Trophoblast cell (in vitro differentiated cells and primary cell): Measurements from ENCODE around the gene TYR.
"Not testable (repeated sequence)": the region's sequence is repeated elsewhere in the genome, so short reads cannot be mapped to it uniquely, and the experiment has no call there.

Experiments
- DNase-seq, 2 donors: peaks; one replicate each; pipeline ENCODE4 v3.0.0-alpha.2; 2016
- H2AFZ ChIP-seq: 2 replicates; pipeline ENCODE4 v1.6.1; 2013; ENCODE audit warnings: low read length, moderate library complexity, mild to moderate bottlenecking; ENCODE audit not compliant: insufficient read depth, poor library complexity
- H2AK5ac ChIP-seq: 2 replicates; pipeline ENCODE4 v1.6.1; 2013; ENCODE audit warnings: mild to moderate bottlenecking, low read length
- H2BK120ac ChIP-seq: 2 replicates; pipeline ENCODE4 v1.6.1; 2013; ENCODE audit warnings: low read length, mild to moderate bottlenecking, moderate library complexity; ENCODE audit not compliant: insufficient read depth, poor library complexity
- H2BK12ac ChIP-seq: 2 replicates; pipeline ENCODE4 v1.6.1; 2013; ENCODE audit warnings: mild to moderate bottlenecking, low read length, moderate library complexity
- H2BK5ac ChIP-seq: 2 replicates; pipeline ENCODE4 v1.6.1; 2013; ENCODE audit warnings: low read length, low read depth, moderate library complexity, mild to moderate bottlenecking; ENCODE audit not compliant: poor library complexity
- H3K14ac ChIP-seq: 2 replicates; pipeline ENCODE4 v1.6.1; 2013; ENCODE audit warnings: mild to moderate bottlenecking, low read length
- H3K18ac ChIP-seq: 2 replicates; pipeline ENCODE4 v1.6.1; 2013; ENCODE audit warnings: mild to moderate bottlenecking, low read length
- H3K23ac ChIP-seq: 2 replicates; pipeline ENCODE4 v1.6.1; 2013; ENCODE audit warnings: low read length
- H3K27ac ChIP-seq: 2 replicates; pipeline ENCODE4 v1.5.1; 2013; ENCODE audit warnings: low read depth, mild to moderate bottlenecking, inconsistent platforms, low read length, moderate library complexity
- H3K27me3 ChIP-seq: 2 replicates; pipeline ENCODE4 v1.6.1; 2013; ENCODE audit warnings: inconsistent platforms, mild to moderate bottlenecking, low read length, moderate library complexity; ENCODE audit not compliant: insufficient read depth
- H3K36me3 ChIP-seq, 2 experiments: 1 replicate in 1 of 2; 2 replicates in 1 of 2; pipeline ENCODE4 v1.6.1; 2013; ENCODE audit warnings: low read length in 2 of 2, mild to moderate bottlenecking in 2 of 2, moderate library complexity in 1 of 2; ENCODE audit not compliant: insufficient read depth in 2 of 2, control insufficient read depth in 1 of 2
- H3K4ac ChIP-seq: 2 replicates; pipeline ENCODE4 v1.6.1; 2013; ENCODE audit warnings: low read depth, mild to moderate bottlenecking, low read length, moderate library complexity
- H3K4me1 ChIP-seq, 2 experiments: 1 replicate in 1 of 2; 2 replicates in 1 of 2; pipeline ENCODE4 v1.6.1; 2013; ENCODE audit warnings: low read length in 2 of 2, mild to moderate bottlenecking in 2 of 2, moderate library complexity in 1 of 2; ENCODE audit not compliant: insufficient read depth in 2 of 2, control insufficient read depth in 1 of 2
- H3K4me2 ChIP-seq: 2 replicates; pipeline ENCODE4 v1.6.1; 2013; ENCODE audit warnings: inconsistent platforms, mild to moderate bottlenecking, low read length, moderate library complexity
- H3K4me3 ChIP-seq: 2 replicates; pipeline ENCODE4 v1.5.1; 2013; ENCODE audit warnings: mild to moderate bottlenecking, low read depth, low read length, inconsistent platforms
- H3K79me1 ChIP-seq: one replicate; pipeline ENCODE4 v1.6.1; 2013; ENCODE audit warnings: low read length
- H3K79me2 ChIP-seq: 2 replicates; pipeline ENCODE4 v1.6.1; 2013; ENCODE audit warnings: low read length, mild to moderate bottlenecking; ENCODE audit not compliant: control insufficient read depth, insufficient read depth, poor library complexity
- H3K9ac ChIP-seq: 2 replicates; pipeline ENCODE4 v1.6.1; 2013; ENCODE audit warnings: mild to moderate bottlenecking, low read length
- H3K9me3 ChIP-seq: 2 replicates; pipeline ENCODE4 v1.6.1; 2013; ENCODE audit warnings: low read depth, mild to moderate bottlenecking, control low read depth, inconsistent platforms, low read length; ENCODE audit not compliant: insufficient read depth
- H4K12ac ChIP-seq: 2 replicates; pipeline ENCODE4 v1.6.1; 2013; ENCODE audit warnings: low read depth, mild to moderate bottlenecking, low read length, moderate library complexity
- H4K8ac ChIP-seq: 2 replicates; pipeline ENCODE4 v1.6.1; 2013; ENCODE audit warnings: low read depth, mild to moderate bottlenecking, low read length, moderate library complexity
- H4K91ac ChIP-seq: one replicate; pipeline ENCODE4 v1.6.1; 2013; ENCODE audit warnings: low read depth, mild to moderate bottlenecking, low read length, moderate library complexity
- WGBS: extraction: QIAGEN DNeasy Blood & Tissue Kit; methylation state at CpG from one replicate; pipeline ENCODE4 v1.1.7; 2013; ENCODE audit warnings: missing lambda C conversion rate; ENCODE audit not compliant: insufficient read length, insufficient coverage; ENCODE audit errors: extremely low coverage; 5-methylcytosine and 5-hydroxymethylcytosine counted together

TYR gene

DNA sequence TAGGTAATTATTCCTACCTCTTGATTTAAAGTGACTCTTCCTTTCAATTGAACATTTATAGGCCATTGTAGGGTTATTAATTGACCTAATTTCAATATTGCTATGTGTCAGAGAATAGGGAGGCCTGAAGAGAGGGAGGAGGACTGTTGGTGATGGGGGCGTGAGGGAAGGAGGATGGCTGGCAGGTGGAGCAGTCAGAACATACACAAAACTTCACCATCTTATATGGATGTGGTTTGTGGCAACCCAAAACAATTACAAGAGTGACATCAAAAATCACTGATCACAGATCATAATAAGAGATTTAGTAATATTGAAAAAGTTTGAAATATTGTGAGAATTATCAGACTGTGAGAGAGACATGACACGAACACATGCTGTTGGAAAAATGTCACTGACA is 95.5 kb downstream of the TYR start:
- H3K9me3 ChIP-seq, H3K9ac ChIP-seq, H3K14ac ChIP-seq, DNase-seq, H3K4me2 ChIP-seq, H2BK120ac ChIP-seq, H3K79me1 ChIP-seq, H4K12ac ChIP-seq, H3K36me3 ChIP-seq, H4K8ac ChIP-seq, H3K4ac ChIP-seq, H3K4me3 ChIP-seq, H2BK12ac ChIP-seq, H4K91ac ChIP-seq, H3K18ac ChIP-seq, H2AFZ ChIP-seq, H3K4me1 ChIP-seq, H3K27ac ChIP-seq, H3K27me3 ChIP-seq, H2AK5ac ChIP-seq, H3K79me2 ChIP-seq, H3K23ac ChIP-seq, H2BK5ac ChIP-seq: not testable (repeated sequence)
- no CpG with 5 or more reads among the region's 2 CpGs for WGBS

DNA sequence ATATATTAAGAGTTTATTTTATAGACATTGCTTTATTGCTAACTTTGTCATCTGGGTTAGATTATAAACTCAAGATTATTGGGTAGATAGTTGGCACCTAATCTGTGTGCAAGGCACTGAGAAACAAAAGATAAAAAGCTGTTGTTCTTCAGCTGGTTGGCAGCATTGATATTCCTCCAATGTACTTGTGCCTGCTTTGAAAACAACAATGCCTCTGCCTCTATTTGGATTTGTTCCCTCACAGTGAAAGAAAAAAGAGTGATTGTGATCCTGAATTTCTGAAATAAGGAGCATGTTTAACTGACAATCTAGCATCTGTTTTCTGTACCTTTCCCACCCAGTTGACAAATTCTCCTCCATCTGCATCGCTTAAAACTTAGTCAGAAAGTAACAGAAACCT is 98.3 kb downstream of the TYR start:
- H3K4me2 ChIP-seq: no peak overlapping the region
- H3K27me3 ChIP-seq: no peaks in the 10 kb centered on the region
- H2AK5ac ChIP-seq: no peak overlapping the region
- H3K4me3 ChIP-seq: no peak overlapping the region
- no peak overlapping the region for H3K4ac ChIP-seq
- no peak overlapping the region for H4K91ac ChIP-seq
- no peak overlapping the region for H4K8ac ChIP-seq
- H3K79me2 ChIP-seq: no peaks in the 10 kb centered on the region
- H2BK5ac ChIP-seq: no peak overlapping the region
- H3K18ac ChIP-seq: no peak overlapping the region
- no CpG with 5 or more reads among the region's 1 CpG for WGBS
- H2AFZ ChIP-seq: no peak overlapping the region
- no peak overlapping the region for H2BK120ac ChIP-seq
- H3K4me1 ChIP-seq: no peaks in the 10 kb centered on the region
- no peaks in the 10 kb centered on the region for H3K9me3 ChIP-seq
- H4K12ac ChIP-seq: no peak overlapping the region
- no peaks in the 10 kb centered on the region for H3K79me1 ChIP-seq
- no peak overlapping the region for H2BK12ac ChIP-seq
- H3K9ac ChIP-seq: no peak overlapping the region
- H3K36me3 ChIP-seq: no peaks in the 10 kb centered on the region
- no peak overlapping the region for H3K14ac ChIP-seq
- no peak overlapping the region for H3K23ac ChIP-seq
- no peak for DNase-seq
- H3K27ac ChIP-seq: no peak overlapping the region

DNA sequence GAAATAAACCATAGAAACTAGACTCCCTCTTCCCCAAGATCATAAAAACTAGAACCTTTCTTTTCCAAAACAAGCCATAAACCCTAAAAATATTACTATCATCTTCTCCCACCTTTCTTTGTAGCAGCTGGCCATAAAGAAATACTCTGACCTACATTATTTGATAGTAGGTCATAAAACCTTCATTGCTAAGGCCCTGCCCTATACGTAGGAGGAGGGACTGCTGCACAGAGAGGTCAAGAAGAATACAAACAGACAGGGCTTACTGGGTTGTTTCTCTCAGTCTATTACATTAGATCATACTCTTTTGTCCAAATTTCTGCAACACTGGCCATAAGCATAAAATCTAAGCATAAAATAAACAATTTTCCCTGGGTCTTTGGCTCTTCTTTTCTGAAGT is 101.5 kb downstream of the TYR start:
- Histone ChIP-seq H4K12ac (no peak overlapping the region), H3K79me2 (no peaks in the 10 kb centered on the region), H3K27ac (no peak overlapping the region), H4K91ac (no peak overlapping the region), H3K23ac (no peak overlapping the region), H3K4me2 (no peak overlapping the region), H2BK5ac (no peak overlapping the region), H4K8ac (no peak overlapping the region), H3K79me1 (no peaks in the 10 kb centered on the region), H3K9ac (no peak overlapping the region), H3K4ac (no peak overlapping the region), H3K4me1 (no peaks in the 10 kb centered on the region), H3K14ac (no peak overlapping the region), H3K36me3 (no peaks in the 10 kb centered on the region), H3K18ac (no peak overlapping the region), H2AK5ac (no peak overlapping the region), H2BK120ac (no peak overlapping the region), H2BK12ac (no peak overlapping the region), H3K27me3 (no peaks in the 10 kb centered on the region), H2AFZ (no peak overlapping the region), H3K9me3 (no peaks in the 10 kb centered on the region), H3K4me3 (no peak overlapping the region)
- no CpG with 5 or more reads among the region's 1 CpG for WGBS
- no peak for DNase-seq

DNA sequence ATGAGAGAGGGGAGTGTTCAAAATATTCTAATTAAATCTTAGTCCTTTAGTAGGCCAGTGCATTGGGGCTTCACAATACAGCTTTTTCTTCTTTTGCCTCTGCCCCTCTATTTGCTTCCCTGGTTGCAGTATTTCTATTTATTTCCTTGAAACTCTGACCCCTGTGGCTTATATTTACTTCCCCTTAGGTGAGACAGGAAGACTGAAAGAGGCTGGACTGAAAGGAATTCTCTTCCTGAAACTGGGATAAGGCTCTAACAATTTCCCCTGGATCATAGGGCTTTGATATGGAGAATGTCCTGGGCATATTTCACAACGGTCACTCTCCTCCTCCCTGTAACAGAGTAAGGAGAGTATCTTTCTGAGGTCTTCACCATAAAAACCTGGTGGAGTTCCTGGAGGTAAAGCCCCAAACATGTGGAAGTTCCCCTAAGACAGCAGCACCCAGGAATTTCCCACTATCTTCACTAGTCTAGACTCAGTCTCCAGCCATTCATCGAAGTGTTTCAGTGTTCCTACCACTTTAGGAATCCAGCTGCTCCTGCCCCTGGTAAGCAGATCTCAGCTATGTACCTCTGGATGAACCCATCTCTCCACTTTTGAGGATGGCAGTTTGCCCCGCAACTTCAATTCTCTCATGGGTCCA is 103.5 kb downstream of the TYR start:
- no CpG with 5 or more reads among the region's 3 CpGs for WGBS
- H3K4ac ChIP-seq, H3K23ac ChIP-seq, H3K27me3 ChIP-seq, H3K14ac ChIP-seq, H3K36me3 ChIP-seq, DNase-seq, H3K4me2 ChIP-seq, H4K91ac ChIP-seq, H4K12ac ChIP-seq, H3K79me1 ChIP-seq, H3K79me2 ChIP-seq, H2BK120ac ChIP-seq, H3K9me3 ChIP-seq, H3K4me1 ChIP-seq, H3K9ac ChIP-seq, H2BK12ac ChIP-seq, H2AFZ ChIP-seq, H2AK5ac ChIP-seq, H3K18ac ChIP-seq, H3K4me3 ChIP-seq, H4K8ac ChIP-seq, H2BK5ac ChIP-seq, H3K27ac ChIP-seq: not testable (repeated sequence)
